HL-60 (cell line): ENCODE data around the gene SERPINI1.

ENCODE experiments used
- DNase-seq, 2 experiments: peaks; one replicate each; pipeline ENCODE4 v3.0.0-alpha.2; 2010 to 2020; ENCODE audit warnings: low read depth in 1 of 2, low spot score in 1 of 2
- H3K27ac ChIP-seq: fragments of 250-450 bp; sonication (Bioruptor Pico); replicated peaks from 2 replicates; pipeline ENCODE4 v1.5.1; 2020; ENCODE audit warnings: mild to moderate bottlenecking, moderate library complexity
- H3K27me3 ChIP-seq: fragments of 250-450 bp; sonication (Bioruptor Pico); 2 replicates; pipeline ENCODE4 v1.5.1; 2021; ENCODE audit warnings: mild to moderate bottlenecking, moderate library complexity; ENCODE audit not compliant: insufficient read depth, poor library complexity, severe bottlenecking
- H3K4me3 ChIP-seq: replicated peaks from 2 replicates; pipeline ENCODE4 v1.5.1; 2011; ENCODE audit warnings: mild to moderate bottlenecking, control low read depth, low read length; ENCODE audit not compliant: insufficient read depth
- GABPA ChIP-seq: IDR thresholded peaks from 2 replicates; pipeline ENCODE4 v1.6.1; 2012; ENCODE audit warnings: low read depth
- POLR2AphosphoS5 ChIP-seq: IDR thresholded peaks from 2 replicates; pipeline ENCODE4 v1.6.1; 2012; ENCODE audit warnings: low read depth
- SPI1 ChIP-seq: IDR thresholded peaks from 2 replicates; pipeline ENCODE4 v1.6.1; 2012; ENCODE audit warnings: low read depth, mild to moderate bottlenecking, borderline replicate concordance
- TF ChIP-seq, protein P1 (sequence below): IDR thresholded peaks from one replicate; pipeline ENCODE4 v1.5.1; 2011; ENCODE audit warnings: low read length, control low read depth, inconsistent platforms; ENCODE audit not compliant: insufficient read depth
- TF ChIP-seq, protein P2 (sequence below): IDR thresholded peaks from 2 replicates; pipeline ENCODE4 v1.6.1; 2012; ENCODE audit warnings: low read depth; ENCODE audit not compliant: insufficient replicate concordance

Gene SERPINI1

DNA sequence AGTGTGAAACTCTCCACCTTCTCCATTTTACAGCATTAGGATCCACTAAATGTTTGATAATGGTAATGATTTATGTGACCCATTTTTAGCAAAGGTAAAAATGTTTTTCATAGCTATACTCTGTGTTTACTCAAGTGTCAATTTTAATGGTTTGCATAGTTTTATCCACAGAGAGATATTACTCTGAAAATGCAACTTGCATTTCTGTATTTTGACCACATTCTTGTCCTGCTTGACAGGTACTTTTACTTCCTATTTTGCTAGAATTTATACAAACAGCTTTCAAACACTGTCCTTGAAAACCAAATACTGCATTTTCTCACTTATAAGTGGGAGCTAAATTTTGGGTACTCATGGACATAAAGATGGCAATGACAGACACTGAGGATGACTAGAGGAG, 62.9 kb downstream of the SERPINI1 start:
- no peak for DNase-seq

DNA sequence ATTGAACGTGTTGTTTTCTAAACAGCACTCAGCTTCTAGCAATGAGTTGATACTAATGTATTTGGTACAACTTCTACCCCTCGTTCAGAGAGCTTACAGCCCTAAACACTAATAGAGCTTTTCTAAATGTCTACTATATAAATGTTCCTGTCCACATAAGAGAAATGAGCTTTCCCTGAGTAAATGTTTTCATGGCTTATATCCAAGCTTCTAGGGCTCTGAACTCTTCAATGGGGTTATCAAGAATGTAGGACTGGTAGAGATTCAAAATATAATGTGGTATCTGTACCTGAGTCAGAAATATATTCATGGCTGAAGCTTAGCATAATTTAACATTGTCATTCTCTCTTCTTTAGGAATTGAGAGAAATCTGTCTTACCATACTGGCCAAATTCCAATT, 73.4 kb downstream of the SERPINI1 start:
- TF ChIP-seq POLR2AphosphoS5: no peak
- TF ChIP-seq, protein P1, sequence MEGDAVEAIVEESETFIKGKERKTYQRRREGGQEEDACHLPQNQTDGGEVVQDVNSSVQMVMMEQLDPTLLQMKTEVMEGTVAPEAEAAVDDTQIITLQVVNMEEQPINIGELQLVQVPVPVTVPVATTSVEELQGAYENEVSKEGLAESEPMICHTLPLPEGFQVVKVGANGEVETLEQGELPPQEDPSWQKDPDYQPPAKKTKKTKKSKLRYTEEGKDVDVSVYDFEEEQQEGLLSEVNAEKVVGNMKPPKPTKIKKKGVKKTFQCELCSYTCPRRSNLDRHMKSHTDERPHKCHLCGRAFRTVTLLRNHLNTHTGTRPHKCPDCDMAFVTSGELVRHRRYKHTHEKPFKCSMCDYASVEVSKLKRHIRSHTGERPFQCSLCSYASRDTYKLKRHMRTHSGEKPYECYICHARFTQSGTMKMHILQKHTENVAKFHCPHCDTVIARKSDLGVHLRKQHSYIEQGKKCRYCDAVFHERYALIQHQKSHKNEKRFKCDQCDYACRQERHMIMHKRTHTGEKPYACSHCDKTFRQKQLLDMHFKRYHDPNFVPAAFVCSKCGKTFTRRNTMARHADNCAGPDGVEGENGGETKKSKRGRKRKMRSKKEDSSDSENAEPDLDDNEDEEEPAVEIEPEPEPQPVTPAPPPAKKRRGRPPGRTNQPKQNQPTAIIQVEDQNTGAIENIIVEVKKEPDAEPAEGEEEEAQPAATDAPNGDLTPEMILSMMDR: no peak
- Histone ChIP-seq H3K27ac (no peak overlapping the region), H3K27me3 (no peaks in the 10 kb centered on the region), H3K4me3 (no peak overlapping the region)
- DNase-seq: no peak

More for the DNA sequence above, 62.9 kb downstream of the SERPINI1 start:
- TF ChIP-seq GABPA (no peak), POLR2AphosphoS5 (no peak), SPI1 (no peak)
- TF ChIP-seq, protein P1: no peak
- TF ChIP-seq, protein P2, sequence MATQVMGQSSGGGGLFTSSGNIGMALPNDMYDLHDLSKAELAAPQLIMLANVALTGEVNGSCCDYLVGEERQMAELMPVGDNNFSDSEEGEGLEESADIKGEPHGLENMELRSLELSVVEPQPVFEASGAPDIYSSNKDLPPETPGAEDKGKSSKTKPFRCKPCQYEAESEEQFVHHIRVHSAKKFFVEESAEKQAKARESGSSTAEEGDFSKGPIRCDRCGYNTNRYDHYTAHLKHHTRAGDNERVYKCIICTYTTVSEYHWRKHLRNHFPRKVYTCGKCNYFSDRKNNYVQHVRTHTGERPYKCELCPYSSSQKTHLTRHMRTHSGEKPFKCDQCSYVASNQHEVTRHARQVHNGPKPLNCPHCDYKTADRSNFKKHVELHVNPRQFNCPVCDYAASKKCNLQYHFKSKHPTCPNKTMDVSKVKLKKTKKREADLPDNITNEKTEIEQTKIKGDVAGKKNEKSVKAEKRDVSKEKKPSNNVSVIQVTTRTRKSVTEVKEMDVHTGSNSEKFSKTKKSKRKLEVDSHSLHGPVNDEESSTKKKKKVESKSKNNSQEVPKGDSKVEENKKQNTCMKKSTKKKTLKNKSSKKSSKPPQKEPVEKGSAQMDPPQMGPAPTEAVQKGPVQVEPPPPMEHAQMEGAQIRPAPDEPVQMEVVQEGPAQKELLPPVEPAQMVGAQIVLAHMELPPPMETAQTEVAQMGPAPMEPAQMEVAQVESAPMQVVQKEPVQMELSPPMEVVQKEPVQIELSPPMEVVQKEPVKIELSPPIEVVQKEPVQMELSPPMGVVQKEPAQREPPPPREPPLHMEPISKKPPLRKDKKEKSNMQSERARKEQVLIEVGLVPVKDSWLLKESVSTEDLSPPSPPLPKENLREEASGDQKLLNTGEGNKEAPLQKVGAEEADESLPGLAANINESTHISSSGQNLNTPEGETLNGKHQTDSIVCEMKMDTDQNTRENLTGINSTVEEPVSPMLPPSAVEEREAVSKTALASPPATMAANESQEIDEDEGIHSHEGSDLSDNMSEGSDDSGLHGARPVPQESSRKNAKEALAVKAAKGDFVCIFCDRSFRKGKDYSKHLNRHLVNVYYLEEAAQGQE: no peak
- Histone ChIP-seq H3K27ac (no peak overlapping the region), H3K4me3 (no peak overlapping the region), H3K27me3 (no peaks in the 10 kb centered on the region)

DNA sequence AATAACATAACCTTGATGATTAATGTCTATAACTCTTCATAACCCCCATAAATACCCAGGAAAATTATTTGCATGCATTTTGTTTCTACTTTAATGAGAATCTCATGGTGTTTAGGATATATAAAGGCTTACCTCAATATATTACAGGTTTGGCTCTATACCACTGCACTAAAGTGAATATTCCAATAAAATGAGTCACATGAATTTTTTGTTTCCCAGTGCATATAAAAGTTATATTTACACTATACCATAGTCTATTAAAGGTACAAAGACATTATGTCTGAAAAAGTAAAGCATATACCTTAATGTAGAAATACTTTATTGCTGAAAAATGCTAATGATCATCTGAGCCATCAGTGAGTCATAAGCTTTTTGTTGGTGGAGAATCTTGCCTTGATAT, 74.7 kb downstream of the SERPINI1 start:
- no peaks in the 10 kb centered on the region for H3K27me3 ChIP-seq
- H3K4me3 ChIP-seq: no peak overlapping the region
- TF ChIP-seq SPI1 (no peak), GABPA (no peak), POLR2AphosphoS5 (no peak)
- TF ChIP-seq, protein P1: no peak
- TF ChIP-seq, protein P2: no peak
- no peak overlapping the region for H3K27ac ChIP-seq
- no peak for DNase-seq

DNA sequence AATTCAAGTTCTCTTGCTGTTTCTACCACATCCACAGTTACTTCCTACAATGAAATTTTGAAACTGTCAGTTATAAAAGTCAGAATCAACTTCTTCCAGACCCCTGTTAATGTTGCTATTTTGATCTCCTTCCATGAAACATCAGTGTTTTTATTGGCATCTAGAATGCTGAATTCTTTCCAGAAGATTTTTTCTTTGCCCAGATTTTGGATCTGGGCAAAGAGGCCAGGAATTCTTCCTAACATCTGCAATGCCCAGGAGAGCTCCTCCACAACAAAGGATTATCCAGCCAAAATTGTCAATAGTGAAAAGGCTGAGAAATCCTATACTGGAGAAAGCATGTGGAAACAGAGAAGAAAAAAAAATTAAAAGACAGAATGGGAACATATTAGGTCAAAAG, 75.5 kb downstream of the SERPINI1 start:
- DNase-seq: no peak
- Histone ChIP-seq H3K27ac (no peak overlapping the region), H3K4me3 (no peak overlapping the region), H3K27me3 (no peaks in the 10 kb centered on the region)
- TF ChIP-seq, protein P2: no peak
- TF ChIP-seq GABPA: no peak
- TF ChIP-seq SPI1: no peak
- no peak for TF ChIP-seq POLR2AphosphoS5
- TF ChIP-seq, protein P1: no peak
